Upper lobe of right lung (tissue), 1 donor: ENCODE results near the gene NAPA. TPM values are rescaled to one million over a fixed set of nuclear protein-coding genes. Genes with fewer than 3 reads are reported as not detected.

Experiments used
- ATAC-seq: fragments of 200-7000 bp; cut with Tn5 transposase; one replicate; pipeline ENCODE4 v1.9.1; 2020; ENCODE audit warnings: mild to moderate bottlenecking, moderate library complexity
- DNase-seq: peaks from one replicate; pipeline ENCODE4 v3.0.0-alpha.2; 2020
- H3K27ac ChIP-seq: fragments of 200-600 bp; one replicate; pipeline ENCODE4 v1.8.0; 2022
- H3K27me3 ChIP-seq: fragments of 200-600 bp; one replicate; pipeline ENCODE4 v1.8.0; 2022; ENCODE audit warnings: mild to moderate bottlenecking
- H3K36me3 ChIP-seq: fragments of 200-600 bp; one replicate; pipeline ENCODE4 v1.8.0; 2022
- H3K4me1 ChIP-seq: fragments of 200-600 bp; one replicate; pipeline ENCODE4 v1.8.0; 2022
- H3K4me3 ChIP-seq: fragments of 200-600 bp; one replicate; pipeline ENCODE4 v1.8.0; 2022; ENCODE audit warnings: mild to moderate bottlenecking
- H3K9me3 ChIP-seq: fragments of 200-600 bp; one replicate; pipeline ENCODE4 v1.8.0; 2022
- intact Hi-C: fragments of 100-400 bp; cut with DNase I; formaldehyde crosslinking; loops from one replicate; pipeline ENCODE4 v1.11.0; 2022
- total RNA-seq: library from RNA; stranded (reverse); fragmentation: NEBNext Ultra II Directional; extraction: Animal tissue kit (Norgen Biotek cat#: 25700); gene quantifications from one replicate; pipeline ENCODE4 v1.2.1, GENCODE V29; 2021
- TF ChIP-seq, protein P1 (sequence below): fragments of 200-600 bp; IDR thresholded peaks from one replicate; pipeline ENCODE4 v1.8.0; 2022; ENCODE audit warnings: antibody characterized with exemption
- donor health status: DM: no; HTN: yes; CAD: no; lungs with severe emphysema.

Gene NAPA
- total RNA-seq, 1 donor from 2014 or later, result 134 TPM

DNA sequence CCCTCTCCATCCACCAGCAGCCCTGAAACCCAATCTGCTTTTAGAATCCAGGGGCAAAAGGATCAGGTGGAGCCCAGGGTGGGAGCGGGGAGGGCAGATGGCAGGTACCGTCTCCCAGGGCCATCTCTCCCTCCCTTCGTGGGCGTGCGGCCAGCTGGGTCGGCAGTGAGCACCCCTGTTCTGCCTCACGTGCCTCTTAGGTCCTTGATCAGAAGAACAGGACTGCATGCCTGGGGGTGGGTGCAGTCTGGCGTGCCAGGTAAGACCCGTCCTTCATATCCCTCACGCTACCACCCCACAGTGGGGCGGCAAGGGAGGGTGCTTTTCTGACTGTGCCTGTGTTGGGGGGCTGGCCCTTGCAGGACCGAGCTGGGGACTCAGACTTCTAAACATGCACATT is 45.1 kb downstream of the NAPA start:
- no peaks in the 10 kb centered on the region for H3K9me3 ChIP-seq
- intact Hi-C loops, result no loop called here
- TF ChIP-seq, protein P1, sequence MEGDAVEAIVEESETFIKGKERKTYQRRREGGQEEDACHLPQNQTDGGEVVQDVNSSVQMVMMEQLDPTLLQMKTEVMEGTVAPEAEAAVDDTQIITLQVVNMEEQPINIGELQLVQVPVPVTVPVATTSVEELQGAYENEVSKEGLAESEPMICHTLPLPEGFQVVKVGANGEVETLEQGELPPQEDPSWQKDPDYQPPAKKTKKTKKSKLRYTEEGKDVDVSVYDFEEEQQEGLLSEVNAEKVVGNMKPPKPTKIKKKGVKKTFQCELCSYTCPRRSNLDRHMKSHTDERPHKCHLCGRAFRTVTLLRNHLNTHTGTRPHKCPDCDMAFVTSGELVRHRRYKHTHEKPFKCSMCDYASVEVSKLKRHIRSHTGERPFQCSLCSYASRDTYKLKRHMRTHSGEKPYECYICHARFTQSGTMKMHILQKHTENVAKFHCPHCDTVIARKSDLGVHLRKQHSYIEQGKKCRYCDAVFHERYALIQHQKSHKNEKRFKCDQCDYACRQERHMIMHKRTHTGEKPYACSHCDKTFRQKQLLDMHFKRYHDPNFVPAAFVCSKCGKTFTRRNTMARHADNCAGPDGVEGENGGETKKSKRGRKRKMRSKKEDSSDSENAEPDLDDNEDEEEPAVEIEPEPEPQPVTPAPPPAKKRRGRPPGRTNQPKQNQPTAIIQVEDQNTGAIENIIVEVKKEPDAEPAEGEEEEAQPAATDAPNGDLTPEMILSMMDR, result no peak
- H3K27ac ChIP-seq, result no peak overlapping the region
- ATAC-seq (no peak), DNase-seq (no peak)
- H3K4me3 ChIP-seq, result no peak overlapping the region
- no peaks in the 10 kb centered on the region for H3K36me3 ChIP-seq
- peaks cover 6% of the 10 kb centered on the region for H3K4me1 ChIP-seq
- H3K27me3 ChIP-seq, result peaks cover 50% of the 10 kb centered on the region

DNA sequence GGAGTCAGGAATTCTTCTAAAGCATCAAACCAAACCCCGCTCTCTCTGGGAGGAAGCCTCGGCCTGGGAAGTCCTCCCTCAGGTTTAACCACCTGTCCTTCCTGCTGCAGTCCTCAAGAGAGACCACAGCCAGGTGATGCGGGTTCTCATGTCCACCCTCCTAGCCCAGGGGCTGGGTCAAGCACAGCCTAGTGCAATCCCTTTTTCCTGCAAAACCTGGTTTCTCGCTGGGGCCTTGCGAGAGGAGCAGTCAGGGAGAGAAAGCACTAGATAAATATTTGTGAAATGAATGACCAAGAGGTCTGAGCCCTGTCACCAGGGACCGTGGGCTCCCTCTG is 45.5 kb downstream of the NAPA start:
- Histone ChIP-seq H3K27ac (no peak overlapping the region), H3K4me1 (peaks cover 6% of the 10 kb centered on the region), H3K9me3 (no peaks in the 10 kb centered on the region), H3K4me3 (no peak overlapping the region), H3K36me3 (no peaks in the 10 kb centered on the region), H3K27me3 (peaks cover 50% of the 10 kb centered on the region)
- intact Hi-C loops, result no loop called here
- DNase-seq (no peak), ATAC-seq (no peak)
- TF ChIP-seq, protein P1, result no peak

DNA sequence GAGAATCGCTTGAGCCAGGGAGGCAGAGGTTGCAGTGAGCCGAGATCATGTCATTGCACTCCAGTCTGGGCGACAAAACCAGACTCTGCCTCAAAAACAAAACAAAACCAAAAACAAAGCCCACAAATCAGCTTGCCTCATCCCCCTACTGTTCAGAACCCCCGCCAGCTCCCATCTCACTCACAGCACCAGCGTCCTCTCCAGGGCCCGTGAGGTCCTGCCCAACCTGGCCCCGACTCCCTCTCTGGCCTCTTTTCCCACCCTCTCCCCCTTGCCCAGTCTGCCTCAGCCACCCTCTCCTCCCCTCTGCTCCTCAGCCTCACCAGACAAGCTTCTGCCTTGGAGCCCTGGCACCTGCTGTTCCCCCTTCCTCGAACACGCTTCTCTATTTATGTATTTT is 46.9 kb downstream of the NAPA start:
- no peaks in the 10 kb centered on the region for H3K9me3 ChIP-seq
- H3K27me3 ChIP-seq, result peaks cover 48% of the 10 kb centered on the region
- H3K27ac ChIP-seq, result no peak overlapping the region
- H3K4me3 ChIP-seq, result no peak overlapping the region
- no peaks in the 10 kb centered on the region for H3K36me3 ChIP-seq
- DNase-seq (no peak), ATAC-seq (no peak)
- TF ChIP-seq, protein P1, result no peak
- peaks cover 6% of the 10 kb centered on the region for H3K4me1 ChIP-seq
- intact Hi-C loops, result no loop called here

DNA sequence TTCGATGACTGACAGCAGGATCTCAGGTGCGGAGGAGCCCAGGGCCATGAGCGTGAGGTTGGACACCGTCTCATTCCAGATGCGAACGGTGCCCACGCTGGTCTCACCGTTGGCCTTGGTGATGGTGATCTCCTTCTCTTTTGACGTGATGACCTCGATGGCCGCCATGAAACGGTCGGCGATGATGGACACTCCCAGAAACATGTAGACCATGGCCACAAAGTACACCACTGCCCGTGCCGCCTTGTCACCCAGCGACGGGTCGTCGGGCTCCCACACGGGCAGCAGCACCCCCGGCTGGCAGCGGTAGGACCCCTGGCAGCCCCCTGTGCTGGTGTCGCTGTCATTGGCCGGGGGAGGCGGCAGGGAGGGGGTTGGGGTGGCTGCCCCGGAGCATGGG is 48.9 kb downstream of the NAPA start:
- intact Hi-C loops, result no loop called here
- ATAC-seq (no peak), DNase-seq (no peak)
- TF ChIP-seq, protein P1, result no peak
- Histone ChIP-seq H3K27me3 (peaks cover 34% of the 10 kb centered on the region), H3K4me1 (no peaks in the 10 kb centered on the region), H3K9me3 (no peaks in the 10 kb centered on the region), H3K27ac (no peak overlapping the region), H3K36me3 (no peaks in the 10 kb centered on the region), H3K4me3 (no peak overlapping the region)

DNA sequence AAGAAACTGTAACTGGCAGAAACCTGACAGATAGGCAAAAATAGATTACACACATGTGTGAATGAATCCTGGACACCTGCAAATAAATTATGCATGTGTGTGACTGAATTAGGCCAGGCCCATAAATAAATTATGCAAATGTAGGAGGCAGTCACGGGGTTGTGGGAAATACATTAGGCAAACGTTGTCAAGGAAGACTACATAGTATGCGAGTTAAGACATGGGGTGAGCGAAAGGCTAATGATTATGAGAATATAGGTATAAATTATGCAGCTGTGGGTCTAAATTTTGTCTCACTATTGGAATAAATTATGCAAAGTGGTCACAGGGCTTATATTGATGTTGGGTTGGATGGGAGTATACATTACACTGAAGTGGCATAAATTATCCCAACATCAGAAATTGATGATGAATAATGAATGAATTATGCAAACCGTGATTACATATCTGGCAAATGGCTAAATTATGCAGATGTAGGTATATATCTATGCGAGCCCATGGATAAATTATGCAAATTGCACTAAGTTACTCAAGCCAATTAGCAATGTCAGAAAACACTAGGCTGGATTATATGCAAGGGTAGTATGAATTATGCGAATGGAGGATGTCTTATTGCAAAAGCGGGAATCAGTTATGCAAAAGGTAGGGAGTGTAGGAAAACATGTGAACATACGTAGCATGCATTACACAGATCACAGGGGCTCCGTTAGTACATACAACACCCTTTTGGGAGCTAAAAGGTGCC is 50.0 kb downstream of the NAPA start:
- no peak for DNase-seq
- H3K4me3 ChIP-seq, result no peak overlapping the region
- H3K4me1 ChIP-seq, result no peaks in the 10 kb centered on the region
- peaks cover 36% of the 10 kb centered on the region for H3K27me3 ChIP-seq
- TF ChIP-seq, protein P1, result no peak
- ATAC-seq, result no peak
- no peaks in the 10 kb centered on the region for H3K36me3 ChIP-seq
- no peak overlapping the region for H3K27ac ChIP-seq
- H3K9me3 ChIP-seq, result no peaks in the 10 kb centered on the region
- intact Hi-C loops, result no loop called here

DNA sequence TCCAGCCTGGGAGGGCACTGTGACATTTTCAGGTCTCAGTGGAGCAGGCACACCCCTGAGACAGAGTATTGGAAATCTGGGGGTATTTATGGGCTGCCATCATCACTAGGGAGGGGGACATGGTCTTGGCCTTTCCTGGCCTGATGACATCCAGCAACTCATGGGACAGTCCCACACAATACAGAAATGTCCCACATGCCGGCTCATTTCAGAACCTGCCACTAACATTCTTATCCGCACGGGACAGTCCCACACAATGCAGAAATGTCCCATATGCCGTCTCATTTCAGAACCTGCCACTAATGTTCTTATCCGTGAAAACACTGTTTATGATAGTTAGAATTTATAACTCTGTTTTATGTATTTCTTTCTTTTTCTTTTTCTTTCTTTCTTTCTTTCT is 53.0 kb downstream of the NAPA start:
- ATAC-seq (no peak), DNase-seq (no peak)
- TF ChIP-seq, protein P1, result no peak
- no peaks in the 10 kb centered on the region for H3K4me1 ChIP-seq
- peaks cover 49% of the 10 kb centered on the region for H3K27me3 ChIP-seq
- no peak overlapping the region for H3K4me3 ChIP-seq
- H3K36me3 ChIP-seq, result no peaks in the 10 kb centered on the region
- intact Hi-C loops, result no loop called here
- H3K27ac ChIP-seq, result no peak overlapping the region
- H3K9me3 ChIP-seq, result no peaks in the 10 kb centered on the region
